K562 (cell line): Measurements from ENCODE around the gene DNAJC2. TPM values are rescaled to one million over a fixed set of nuclear protein-coding genes. Genes with fewer than 3 reads are reported as not detected.

Source experiments
- EHMT2 ChIP-seq: fragments of 450-650 bp; IDR thresholded peaks from 2 replicates; pipeline ENCODE4 v1.6.1; 2018; ENCODE audit warnings: antibody characterized with exemption
- MED1 ChIP-seq: sonication (generic); formaldehyde crosslinking; IDR thresholded peaks from 2 replicates; pipeline ENCODE4 v1.8.1; 2023; ENCODE audit warnings: missing genetic modification reagents, borderline replicate concordance
- PHF8 ChIP-seq: fragments of 200-600 bp; sonication (generic); IDR thresholded peaks from 2 replicates; pipeline ENCODE4 v1.6.1; 2012; ENCODE audit warnings: mixed run types, mild to moderate bottlenecking, inconsistent platforms, low read length, moderate library complexity, borderline replicate concordance
- RNF2 ChIP-seq: sonication (generic); IDR thresholded peaks from 2 replicates; pipeline ENCODE4 v1.6.1; 2016
- TARDBP ChIP-seq: fragments of 450-650 bp; IDR thresholded peaks from 2 replicates; pipeline ENCODE4 v1.6.1; 2016
- ZBED1 ChIP-seq: IDR thresholded peaks from 2 replicates; pipeline ENCODE4 v1.6.1; 2014
- ZNF24 ChIP-seq: fragments of 450-650 bp; IDR thresholded peaks from 2 replicates; pipeline ENCODE4 v1.6.1; 2016
- ZNF561 ChIP-seq: fragments of 450-650 bp; formaldehyde crosslinking; conservative IDR thresholded peaks from 2 replicates; pipeline ENCODE4 v1.4.0; 2020; ENCODE audit warnings: mild to moderate bottlenecking, moderate library complexity
- polyA plus RNA-seq, 8 experiments: library from polyadenylated mRNA; depleted of rRNA in 4 of 8; stranded (reverse) in 5 of 8; unstranded in 3 of 8; fragments of >200 nt; fragmentation: Nextera tagmentation in 2 of 8; fragmentation: Illumina TruSeq in 1 of 8; extraction: Ambion mirVana in 2 of 8; extraction: Trizol in 1 of 8; gene quantifications; 2 replicates each; pipeline versions ENCODE4 v1.2.1 to v1.2.3, GENCODE V29; 2011 to 2014; ENCODE audit warnings: inconsistent platforms in 1 of 8, missing spikeins in 1 of 8
- total RNA-seq, 7 experiments: library from RNA; depleted of rRNA in 6 of 7; stranded (reverse); fragments of >200 nt in 6 of 7; fragmentation: Illumina TruSeq in 2 of 7; extraction: Trizol in 2 of 7; gene quantifications; 2 replicates each; pipeline versions ENCODE4 v1.2.1 to v1.2.3, GENCODE V29; 2011 to 2021; ENCODE audit warnings: low replicate concordance in 1 of 7
- TF ChIP-seq, protein P1 (sequence below): fragments of 250-450 bp; sonication (Bioruptor Pico); IDR thresholded peaks from 2 replicates; pipeline ENCODE4 v1.5.0; 2021; ENCODE audit warnings: mild to moderate bottlenecking, borderline replicate concordance
- TF ChIP-seq, protein P2 (sequence below): sonication (generic); formaldehyde crosslinking; IDR thresholded peaks from 2 replicates; pipeline ENCODE4 v1.8.0; 2022; ENCODE audit warnings: mild to moderate bottlenecking, missing genetic modification reagents, borderline replicate concordance
- TF ChIP-seq, protein P3 (sequence below): sonication (generic); formaldehyde crosslinking; IDR thresholded peaks from 2 replicates; pipeline ENCODE4 v1.8.1; 2023; ENCODE audit warnings: mild to moderate bottlenecking, missing genetic modification reagents, moderate library complexity
- TF ChIP-seq, protein P4 (sequence below): IDR thresholded peaks from 2 replicates; pipeline ENCODE4 v1.6.1; 2014; ENCODE audit warnings: antibody characterized with exemption
- TF ChIP-seq, protein P5 (sequence below): fragments of 450-650 bp; IDR thresholded peaks from 2 replicates; pipeline ENCODE4 v1.6.1; 2017; ENCODE audit warnings: mild to moderate bottlenecking, moderate library complexity
- TF ChIP-seq, protein P6 (sequence below): fragments of 250-450 bp; sonication (Bioruptor Pico); IDR thresholded peaks from 2 replicates; pipeline ENCODE4 v1.4.0; 2020; ENCODE audit warnings: mild to moderate bottlenecking, moderate library complexity

The DNAJC2 gene
- total and polyA plus RNA-seq, 9 of the 15 experiments (the other 6 are each of a cell fraction or from before 2014, with no cell fraction given) = 40.2 to 157 (median 92.1) TPM

DNA sequence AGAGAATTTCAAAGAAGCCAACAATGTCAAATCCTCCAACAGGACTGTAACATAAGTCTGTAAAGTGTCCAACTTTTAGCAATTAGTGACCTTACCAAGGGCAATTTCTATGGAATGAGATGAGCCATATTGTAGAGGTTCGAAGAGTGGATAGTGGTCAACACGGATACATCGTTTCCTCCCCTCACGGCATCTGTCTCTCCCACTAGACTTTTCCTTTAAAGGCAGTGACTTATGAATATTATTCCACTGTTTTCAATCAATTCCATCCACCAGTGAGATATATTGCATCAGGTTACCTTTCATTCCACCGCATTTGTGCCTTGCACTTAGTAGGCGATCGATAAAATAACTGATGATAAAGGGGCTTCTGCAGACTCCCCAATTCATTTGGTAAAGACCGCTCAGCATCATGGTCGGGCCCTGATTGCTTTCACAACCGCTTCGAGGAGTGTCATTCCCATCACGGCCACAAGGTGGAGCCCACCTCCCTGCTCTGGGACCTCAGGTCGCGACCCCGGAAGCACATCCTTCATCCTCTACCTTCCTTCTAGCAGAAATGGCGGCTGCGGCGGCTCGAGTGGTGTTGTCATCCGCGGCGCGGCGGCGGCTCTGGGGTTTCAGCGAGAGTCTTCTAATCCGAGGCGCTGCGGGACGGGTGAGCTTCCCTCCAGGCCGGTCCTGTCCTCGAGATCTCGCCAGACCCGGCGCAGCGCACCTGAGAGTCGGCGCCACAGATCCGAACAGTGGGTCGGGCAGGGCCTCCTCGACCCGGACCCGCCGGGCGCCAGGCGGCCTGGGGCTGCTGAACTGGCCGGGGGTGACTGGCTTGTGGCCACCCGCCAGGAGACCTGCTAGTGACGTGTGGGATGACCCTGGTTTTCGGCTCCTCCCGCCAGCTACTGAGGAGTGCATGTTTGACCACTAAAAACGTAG, 47.4 kb downstream of the DNAJC2 start, which contains the start of gene PMPCB (continued):
- TF ChIP-seq, protein P1, sequence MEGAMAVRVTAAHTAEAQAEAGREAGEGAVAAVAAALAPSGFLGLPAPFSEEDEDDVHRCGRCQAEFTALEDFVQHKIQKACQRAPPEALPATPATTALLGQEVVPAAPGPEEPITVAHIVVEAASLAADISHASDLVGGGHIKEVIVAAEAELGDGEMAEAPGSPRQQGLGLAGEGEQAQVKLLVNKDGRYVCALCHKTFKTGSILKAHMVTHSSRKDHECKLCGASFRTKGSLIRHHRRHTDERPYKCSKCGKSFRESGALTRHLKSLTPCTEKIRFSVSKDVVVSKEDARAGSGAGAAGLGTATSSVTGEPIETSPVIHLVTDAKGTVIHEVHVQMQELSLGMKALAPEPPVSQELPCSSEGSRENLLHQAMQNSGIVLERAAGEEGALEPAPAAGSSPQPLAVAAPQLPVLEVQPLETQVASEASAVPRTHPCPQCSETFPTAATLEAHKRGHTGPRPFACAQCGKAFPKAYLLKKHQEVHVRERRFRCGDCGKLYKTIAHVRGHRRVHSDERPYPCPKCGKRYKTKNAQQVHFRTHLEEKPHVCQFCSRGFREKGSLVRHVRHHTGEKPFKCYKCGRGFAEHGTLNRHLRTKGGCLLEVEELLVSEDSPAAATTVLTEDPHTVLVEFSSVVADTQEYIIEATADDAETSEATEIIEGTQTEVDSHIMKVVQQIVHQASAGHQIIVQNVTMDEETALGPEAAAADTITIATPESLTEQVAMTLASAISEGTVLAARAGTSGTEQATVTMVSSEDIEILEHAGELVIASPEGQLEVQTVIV (CRISPR knock-in tag) = 0 out of 2 replicates have a peak, but pooled peaks have one; percentile 10
- TF ChIP-seq, protein P2, sequence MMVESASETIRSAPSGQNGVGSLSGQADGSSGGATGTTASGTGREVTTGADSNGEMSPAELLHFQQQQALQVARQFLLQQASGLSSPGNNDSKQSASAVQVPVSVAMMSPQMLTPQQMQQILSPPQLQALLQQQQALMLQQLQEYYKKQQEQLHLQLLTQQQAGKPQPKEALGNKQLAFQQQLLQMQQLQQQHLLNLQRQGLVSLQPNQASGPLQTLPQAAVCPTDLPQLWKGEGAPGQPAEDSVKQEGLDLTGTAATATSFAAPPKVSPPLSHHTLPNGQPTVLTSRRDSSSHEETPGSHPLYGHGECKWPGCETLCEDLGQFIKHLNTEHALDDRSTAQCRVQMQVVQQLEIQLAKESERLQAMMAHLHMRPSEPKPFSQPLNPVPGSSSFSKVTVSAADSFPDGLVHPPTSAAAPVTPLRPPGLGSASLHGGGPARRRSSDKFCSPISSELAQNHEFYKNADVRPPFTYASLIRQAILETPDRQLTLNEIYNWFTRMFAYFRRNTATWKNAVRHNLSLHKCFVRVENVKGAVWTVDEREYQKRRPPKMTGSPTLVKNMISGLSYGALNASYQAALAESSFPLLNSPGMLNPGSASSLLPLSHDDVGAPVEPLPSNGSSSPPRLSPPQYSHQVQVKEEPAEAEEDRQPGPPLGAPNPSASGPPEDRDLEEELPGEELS (CRISPR knock-in tag) = 0 out of 2 replicates have a peak, but pooled peaks have one; percentile 54
- TF ChIP-seq ZBED1 (no peak), RNF2 (peak; percentile 62), PHF8 (peak; percentile 95), TARDBP (0 out of 2 replicates have a peak, but pooled peaks have one; percentile 48), ZNF24 (0 out of 2 replicates have a peak, but pooled peaks have one; percentile 35), MED1 (CRISPR knock-in tag) (no peak), EHMT2 (peak; percentile 67; the same call in 1 of the 2 replicates), ZNF561 (no peak)
- TF ChIP-seq, protein P3, sequence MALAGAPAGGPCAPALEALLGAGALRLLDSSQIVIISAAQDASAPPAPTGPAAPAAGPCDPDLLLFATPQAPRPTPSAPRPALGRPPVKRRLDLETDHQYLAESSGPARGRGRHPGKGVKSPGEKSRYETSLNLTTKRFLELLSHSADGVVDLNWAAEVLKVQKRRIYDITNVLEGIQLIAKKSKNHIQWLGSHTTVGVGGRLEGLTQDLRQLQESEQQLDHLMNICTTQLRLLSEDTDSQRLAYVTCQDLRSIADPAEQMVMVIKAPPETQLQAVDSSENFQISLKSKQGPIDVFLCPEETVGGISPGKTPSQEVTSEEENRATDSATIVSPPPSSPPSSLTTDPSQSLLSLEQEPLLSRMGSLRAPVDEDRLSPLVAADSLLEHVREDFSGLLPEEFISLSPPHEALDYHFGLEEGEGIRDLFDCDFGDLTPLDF = 0 out of 2 replicates have a peak, but pooled peaks have one; percentile 60
- TF ChIP-seq, protein P4, sequence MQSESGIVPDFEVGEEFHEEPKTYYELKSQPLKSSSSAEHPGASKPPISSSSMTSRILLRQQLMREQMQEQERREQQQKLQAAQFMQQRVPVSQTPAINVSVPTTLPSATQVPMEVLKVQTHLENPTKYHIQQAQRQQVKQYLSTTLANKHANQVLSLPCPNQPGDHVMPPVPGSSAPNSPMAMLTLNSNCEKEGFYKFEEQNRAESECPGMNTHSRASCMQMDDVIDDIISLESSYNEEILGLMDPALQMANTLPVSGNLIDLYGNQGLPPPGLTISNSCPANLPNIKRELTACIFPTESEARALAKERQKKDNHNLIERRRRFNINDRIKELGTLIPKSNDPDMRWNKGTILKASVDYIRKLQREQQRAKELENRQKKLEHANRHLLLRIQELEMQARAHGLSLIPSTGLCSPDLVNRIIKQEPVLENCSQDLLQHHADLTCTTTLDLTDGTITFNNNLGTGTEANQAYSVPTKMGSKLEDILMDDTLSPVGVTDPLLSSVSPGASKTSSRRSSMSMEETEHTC = 0 out of 2 replicates have a peak, but pooled peaks have one; percentile 9
- TF ChIP-seq, protein P5, sequence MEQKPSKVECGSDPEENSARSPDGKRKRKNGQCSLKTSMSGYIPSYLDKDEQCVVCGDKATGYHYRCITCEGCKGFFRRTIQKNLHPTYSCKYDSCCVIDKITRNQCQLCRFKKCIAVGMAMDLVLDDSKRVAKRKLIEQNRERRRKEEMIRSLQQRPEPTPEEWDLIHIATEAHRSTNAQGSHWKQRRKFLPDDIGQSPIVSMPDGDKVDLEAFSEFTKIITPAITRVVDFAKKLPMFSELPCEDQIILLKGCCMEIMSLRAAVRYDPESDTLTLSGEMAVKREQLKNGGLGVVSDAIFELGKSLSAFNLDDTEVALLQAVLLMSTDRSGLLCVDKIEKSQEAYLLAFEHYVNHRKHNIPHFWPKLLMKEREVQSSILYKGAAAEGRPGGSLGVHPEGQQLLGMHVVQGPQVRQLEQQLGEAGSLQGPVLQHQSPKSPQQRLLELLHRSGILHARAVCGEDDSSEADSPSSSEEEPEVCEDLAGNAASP = no peak
- TF ChIP-seq, protein P6, sequence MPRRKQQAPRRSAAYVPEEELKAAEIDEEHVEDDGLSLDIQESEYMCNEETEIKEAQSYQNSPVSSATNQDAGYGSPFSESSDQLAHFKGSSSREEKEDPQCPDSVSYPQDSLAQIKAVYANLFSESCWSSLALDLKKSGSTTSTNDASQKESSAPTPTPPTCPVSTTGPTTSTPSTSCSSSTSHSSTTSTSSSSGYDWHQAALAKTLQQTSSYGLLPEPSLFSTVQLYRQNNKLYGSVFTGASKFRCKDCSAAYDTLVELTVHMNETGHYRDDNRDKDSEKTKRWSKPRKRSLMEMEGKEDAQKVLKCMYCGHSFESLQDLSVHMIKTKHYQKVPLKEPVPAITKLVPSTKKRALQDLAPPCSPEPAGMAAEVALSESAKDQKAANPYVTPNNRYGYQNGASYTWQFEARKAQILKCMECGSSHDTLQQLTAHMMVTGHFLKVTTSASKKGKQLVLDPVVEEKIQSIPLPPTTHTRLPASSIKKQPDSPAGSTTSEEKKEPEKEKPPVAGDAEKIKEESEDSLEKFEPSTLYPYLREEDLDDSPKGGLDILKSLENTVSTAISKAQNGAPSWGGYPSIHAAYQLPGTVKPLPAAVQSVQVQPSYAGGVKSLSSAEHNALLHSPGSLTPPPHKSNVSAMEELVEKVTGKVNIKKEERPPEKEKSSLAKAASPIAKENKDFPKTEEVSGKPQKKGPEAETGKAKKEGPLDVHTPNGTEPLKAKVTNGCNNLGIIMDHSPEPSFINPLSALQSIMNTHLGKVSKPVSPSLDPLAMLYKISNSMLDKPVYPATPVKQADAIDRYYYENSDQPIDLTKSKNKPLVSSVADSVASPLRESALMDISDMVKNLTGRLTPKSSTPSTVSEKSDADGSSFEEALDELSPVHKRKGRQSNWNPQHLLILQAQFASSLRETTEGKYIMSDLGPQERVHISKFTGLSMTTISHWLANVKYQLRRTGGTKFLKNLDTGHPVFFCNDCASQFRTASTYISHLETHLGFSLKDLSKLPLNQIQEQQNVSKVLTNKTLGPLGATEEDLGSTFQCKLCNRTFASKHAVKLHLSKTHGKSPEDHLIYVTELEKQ (CRISPR knock-in tag) = no peak
